GM19023 (cell line): ENCODE results near the gene DHX32.

Experiments used
- ATAC-seq: cut with Tn5 transposase; IDR thresholded peaks from one replicate; pipeline ENCODE4 v1.9.1; 2021; ENCODE audit warnings: mild to moderate bottlenecking, moderate library complexity; ENCODE audit not compliant: unreplicated experiment

The DHX32 gene

GRCh38 chr10:125816548-125816947, 64.5 kb downstream of the DHX32 start:
- no peak for ATAC-seq

- no peak for ATAC-seq
Measured at GRCh38 chr10:125815764-125816163, 65.3 kb downstream of the DHX32 start.

- no peak for ATAC-seq
Measured at GRCh38 chr10:125812128-125812750, 68.9 kb downstream of the DHX32 start.

DNA sequence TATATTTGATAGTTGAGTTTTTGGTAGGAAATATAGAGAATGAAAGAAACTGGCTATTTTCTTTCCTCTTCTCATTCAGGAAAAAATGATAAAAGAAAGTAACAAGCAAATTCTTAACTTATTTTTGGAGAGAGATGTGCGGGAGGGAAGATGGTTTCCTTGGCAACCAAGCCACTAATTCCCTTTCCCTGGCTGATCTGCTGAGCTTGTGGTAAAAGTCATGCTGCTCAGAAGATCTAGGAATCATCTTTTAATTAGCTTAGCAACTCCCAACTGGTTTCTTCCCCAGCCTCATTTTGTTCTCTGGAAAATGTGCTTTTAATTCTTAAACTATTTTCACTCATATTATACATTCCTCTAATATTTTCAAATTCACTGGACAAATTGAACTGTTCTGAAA, 69.8 kb downstream of the DHX32 start:
- no peak for ATAC-seq

GRCh38 chr10:125808047-125808446, 73.0 kb downstream of the DHX32 start:
- no peak for ATAC-seq

GRCh38 chr10:125802739-125803138, 78.4 kb downstream of the DHX32 start:
- ATAC-seq: no peak

DNA sequence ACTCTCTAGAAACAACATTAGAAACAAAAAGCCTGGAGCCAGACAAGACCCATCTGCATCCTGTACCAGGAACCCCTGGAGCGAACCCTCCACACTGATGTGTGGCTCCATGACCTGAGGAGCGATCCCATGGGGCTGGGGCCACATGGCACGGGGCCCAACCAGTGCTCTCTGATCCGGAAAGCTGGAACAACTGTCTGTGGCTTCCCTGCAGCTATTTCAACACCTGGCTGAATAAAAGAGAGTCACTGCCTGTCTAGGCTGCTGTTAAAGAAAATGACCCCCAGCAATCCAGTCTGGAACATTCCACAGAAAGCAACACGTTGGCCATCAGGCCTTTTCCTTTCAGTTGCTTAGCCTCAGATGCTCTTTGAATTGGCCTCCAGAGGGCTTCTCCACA, 79.0 kb downstream of the DHX32 start:
- no peak for ATAC-seq

DNA sequence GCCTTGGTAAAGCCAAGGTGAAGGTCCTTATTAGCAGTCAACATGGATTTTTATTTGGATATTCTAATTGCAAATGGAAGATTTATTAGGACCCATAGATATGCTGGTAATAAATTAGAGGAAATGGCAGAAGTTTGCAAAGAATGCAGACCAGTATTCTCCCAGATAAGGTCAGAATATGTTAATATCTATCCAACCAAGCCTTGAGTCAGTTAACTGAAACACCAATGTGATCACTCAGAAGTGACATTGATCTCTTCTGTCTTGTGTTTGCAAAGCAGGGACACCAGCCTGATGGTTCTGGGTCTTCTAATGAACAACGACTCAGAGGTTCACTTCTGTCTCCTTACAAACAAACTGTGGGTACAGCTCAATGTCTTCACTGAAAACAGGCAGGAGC, 79.5 kb downstream of the DHX32 start:
- no peak for ATAC-seq

- no peak for ATAC-seq
Measured at GRCh38 chr10:125799451-125800182, 81.5 kb downstream of the DHX32 start.

DNA sequence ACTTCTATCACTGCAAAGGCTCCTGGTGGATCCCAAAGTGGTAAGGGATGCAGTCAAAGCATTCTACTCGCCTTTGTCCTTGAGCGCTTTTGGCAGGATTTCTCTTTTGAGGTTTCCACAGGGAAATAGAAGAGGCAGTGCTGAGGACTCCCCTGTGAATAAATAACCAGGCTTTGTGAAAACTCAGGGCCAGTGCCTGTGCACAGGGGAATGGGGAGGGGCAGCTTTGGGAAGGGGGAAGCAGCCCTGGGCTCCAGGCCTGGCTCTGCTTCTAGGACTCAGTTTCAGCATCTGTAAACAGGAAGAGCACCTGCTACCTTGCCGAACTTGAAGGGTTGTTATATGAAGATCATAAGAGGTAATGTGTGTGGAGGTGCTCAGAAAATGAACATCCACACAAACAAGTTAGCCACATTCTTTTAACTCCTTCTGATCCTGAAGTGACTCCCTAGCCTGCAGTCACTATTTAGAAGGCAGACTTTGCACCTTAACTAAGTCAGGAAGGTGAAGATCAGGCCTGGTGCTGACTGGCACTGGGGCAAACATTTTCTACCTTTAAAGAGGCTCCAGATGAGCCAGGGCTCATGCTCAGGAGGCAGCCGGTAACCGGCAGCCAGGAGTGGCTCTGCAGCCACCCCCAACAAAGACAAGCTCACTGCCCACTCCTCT, 83.0 kb downstream of the DHX32 start:
- ATAC-seq: no peak

DNA sequence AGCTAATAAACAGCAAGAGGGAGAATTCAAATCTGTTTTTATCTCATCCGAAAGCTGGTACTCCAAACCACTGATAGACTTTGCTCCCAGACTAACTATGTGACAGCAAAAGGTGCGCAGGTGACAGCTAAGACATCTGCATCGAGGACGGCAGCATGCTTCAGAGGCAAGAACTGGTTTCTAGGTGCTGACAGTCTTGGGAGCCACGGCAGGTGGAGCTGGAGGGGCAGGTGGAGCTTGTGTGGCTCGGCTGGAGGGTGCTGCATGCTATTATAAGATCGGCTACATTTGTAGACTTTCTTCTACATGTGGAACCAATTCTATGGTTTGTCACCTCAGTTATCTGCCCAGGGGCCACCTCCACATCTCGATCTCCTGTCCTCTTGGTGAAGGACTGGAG, 83.7 kb downstream of the DHX32 start:
- ATAC-seq: no peak

- ATAC-seq: no peak
Measured at GRCh38 chr10:125795637-125796190, 85.4 kb downstream of the DHX32 start.

GRCh38 chr10:125795128-125795527, 86.0 kb downstream of the DHX32 start:
- no peak for ATAC-seq

DNA sequence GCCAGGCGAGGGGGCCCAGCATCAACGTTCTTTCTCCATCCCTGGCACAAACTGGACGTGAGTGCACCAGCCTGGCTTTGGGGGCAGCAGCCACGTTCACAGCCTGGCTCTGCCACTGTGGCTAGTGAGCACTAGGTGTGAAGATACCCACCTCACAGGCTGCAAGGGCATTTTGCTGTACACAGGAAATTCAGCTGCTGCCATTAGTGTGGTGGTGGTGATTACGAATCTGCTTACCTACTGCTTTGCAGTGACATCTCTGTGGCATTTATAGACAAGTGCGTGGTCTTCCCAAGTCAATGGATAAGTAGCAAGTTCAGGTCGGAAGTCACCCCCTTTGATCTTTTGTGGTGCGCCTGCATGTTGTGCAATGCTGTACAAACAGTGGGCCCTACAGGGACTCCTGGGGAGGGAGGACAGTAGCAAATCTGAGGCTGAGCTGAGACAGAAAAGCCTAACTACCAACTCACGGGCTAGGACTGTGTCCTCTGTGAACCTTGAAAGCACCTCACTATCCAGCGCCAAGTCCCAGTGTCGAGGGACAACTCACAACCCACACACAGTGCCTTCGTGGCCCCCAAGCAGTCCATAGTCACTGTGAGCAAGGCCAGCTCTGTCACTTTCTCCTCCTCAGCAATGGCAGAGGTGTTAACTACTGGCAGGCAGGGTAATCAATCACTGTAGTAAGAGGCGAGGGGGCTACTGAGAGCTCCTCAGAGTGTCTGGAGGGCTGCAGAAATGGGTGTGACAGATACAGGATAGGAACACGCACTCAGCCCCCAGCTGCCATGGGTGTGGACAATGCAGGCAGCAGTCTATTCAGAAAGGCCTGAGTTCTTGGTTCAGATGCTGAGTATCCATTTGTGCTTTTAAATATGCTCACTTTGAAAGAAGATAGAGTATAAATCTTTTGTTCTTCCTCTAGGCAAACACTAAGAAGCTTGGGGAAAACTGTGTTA, 88.5 kb downstream of the DHX32 start:
- no peak for ATAC-seq

- ATAC-seq: no peak
Measured at GRCh38 chr10:125788156-125789034, 92.7 kb downstream of the DHX32 start.
